Right lobe of liver (tissue), 4 donors: ENCODE data around the gene POM121C.
"Not testable (repeated sequence)": the region's sequence is repeated elsewhere in the genome, so short reads cannot be mapped to it uniquely, and the experiment has no call there.

ENCODE experiments used
- POLR2A ChIP-seq: fragments of 450-650 bp; IDR thresholded peaks from one replicate; pipeline ENCODE4 v1.6.1; 2017; ENCODE audit warnings: antibody characterized with exemption, mild to moderate bottlenecking
- TF ChIP-seq, protein P1 (sequence below), 4 donors: fragments of 200-600 bp in 3 of 4; fragments of 450-650 bp in 1 of 4; IDR thresholded peaks; one replicate each; pipeline versions ENCODE4 v1.5.1 to v1.8.0; 2016 to 2022; ENCODE audit warnings: antibody characterized with exemption in 4 of 4, mild to moderate bottlenecking in 2 of 4
- donor health status: DM: no; HTN: no; CAD: no.
- donor health status: DM: no; HTN: no; CAD: no.
- donor health status: DM: no; HTN: yes; CAD: no.

- TF ChIP-seq, protein P1, sequence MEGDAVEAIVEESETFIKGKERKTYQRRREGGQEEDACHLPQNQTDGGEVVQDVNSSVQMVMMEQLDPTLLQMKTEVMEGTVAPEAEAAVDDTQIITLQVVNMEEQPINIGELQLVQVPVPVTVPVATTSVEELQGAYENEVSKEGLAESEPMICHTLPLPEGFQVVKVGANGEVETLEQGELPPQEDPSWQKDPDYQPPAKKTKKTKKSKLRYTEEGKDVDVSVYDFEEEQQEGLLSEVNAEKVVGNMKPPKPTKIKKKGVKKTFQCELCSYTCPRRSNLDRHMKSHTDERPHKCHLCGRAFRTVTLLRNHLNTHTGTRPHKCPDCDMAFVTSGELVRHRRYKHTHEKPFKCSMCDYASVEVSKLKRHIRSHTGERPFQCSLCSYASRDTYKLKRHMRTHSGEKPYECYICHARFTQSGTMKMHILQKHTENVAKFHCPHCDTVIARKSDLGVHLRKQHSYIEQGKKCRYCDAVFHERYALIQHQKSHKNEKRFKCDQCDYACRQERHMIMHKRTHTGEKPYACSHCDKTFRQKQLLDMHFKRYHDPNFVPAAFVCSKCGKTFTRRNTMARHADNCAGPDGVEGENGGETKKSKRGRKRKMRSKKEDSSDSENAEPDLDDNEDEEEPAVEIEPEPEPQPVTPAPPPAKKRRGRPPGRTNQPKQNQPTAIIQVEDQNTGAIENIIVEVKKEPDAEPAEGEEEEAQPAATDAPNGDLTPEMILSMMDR (IDR thresholded peaks at IDR 0.05) = not testable (repeated sequence)
- not testable (repeated sequence) for TF ChIP-seq POLR2A
These were observed 5.9 kb upstream of the POM121C start, which contains the start of gene SPDYE5 for GRCh38 chr7:75492020-75492419.
